Measurements from ENCODE around the gene SEMA3G. TPM values are rescaled to one million over a fixed set of nuclear protein-coding genes. Genes with fewer than 3 reads are reported as not detected.

Gene SEMA3G
- total RNA-seq, 1 donor from 2014 or later = 9.2 TPM

GRCh38 chr3:52433328-52433995 is 11.4 kb downstream of the SEMA3G start:
- Histone ChIP-seq H3K4me1 (peaks cover 98% of the 10 kb centered on the region), H3K9me3 (replicated peaks) (no peaks in the 10 kb centered on the region), H3K36me3 (no peaks in the 10 kb centered on the region), H3K4me3 (no peak overlapping the region), H3K27me3 (ENCODE audit: low read depth) (no peaks in the 10 kb centered on the region), H3K27ac (replicated peaks) (peak overlapping the region; percentile 79)
- intact Hi-C loops (cut with micrococcal nuclease) = no loop called here
- peak; percentile 25 for DNase-seq
- no peak for TF ChIP-seq CTCF (IDR thresholded peaks at IDR 0.05; ENCODE audit: borderline replicate concordance)

GRCh38 chr3:52432691-52433141 is 12.2 kb downstream of the SEMA3G start:
- Histone ChIP-seq H3K27me3 (ENCODE audit: low read depth) (no peaks in the 10 kb centered on the region), H3K9me3 (replicated peaks) (no peaks in the 10 kb centered on the region), H3K36me3 (no peaks in the 10 kb centered on the region), H3K4me1 (peaks cover 90% of the 10 kb centered on the region), H3K27ac (replicated peaks) (peak overlapping the region; percentile 79), H3K4me3 (no peak overlapping the region)
- TF ChIP-seq CTCF (IDR thresholded peaks at IDR 0.05; ENCODE audit: borderline replicate concordance) = no peak
- peak; percentile 15 for DNase-seq
- intact Hi-C loops (cut with micrococcal nuclease) = no loop called here

- DNase-seq = peak; percentile 10
- Histone ChIP-seq H3K4me3 (no peak overlapping the region), H3K4me1 (peaks cover 85% of the 10 kb centered on the region), H3K27ac (replicated peaks) (peak overlapping the region; percentile 79), H3K27me3 (ENCODE audit: low read depth) (no peaks in the 10 kb centered on the region), H3K36me3 (no peaks in the 10 kb centered on the region), H3K9me3 (replicated peaks) (no peaks in the 10 kb centered on the region)
- intact Hi-C loops (cut with micrococcal nuclease) = no loop called here
- TF ChIP-seq CTCF (IDR thresholded peaks at IDR 0.05; ENCODE audit: borderline replicate concordance) = no peak
Observed at GRCh38 chr3:52432225-52432624, 12.7 kb downstream of the SEMA3G start.

DNA sequence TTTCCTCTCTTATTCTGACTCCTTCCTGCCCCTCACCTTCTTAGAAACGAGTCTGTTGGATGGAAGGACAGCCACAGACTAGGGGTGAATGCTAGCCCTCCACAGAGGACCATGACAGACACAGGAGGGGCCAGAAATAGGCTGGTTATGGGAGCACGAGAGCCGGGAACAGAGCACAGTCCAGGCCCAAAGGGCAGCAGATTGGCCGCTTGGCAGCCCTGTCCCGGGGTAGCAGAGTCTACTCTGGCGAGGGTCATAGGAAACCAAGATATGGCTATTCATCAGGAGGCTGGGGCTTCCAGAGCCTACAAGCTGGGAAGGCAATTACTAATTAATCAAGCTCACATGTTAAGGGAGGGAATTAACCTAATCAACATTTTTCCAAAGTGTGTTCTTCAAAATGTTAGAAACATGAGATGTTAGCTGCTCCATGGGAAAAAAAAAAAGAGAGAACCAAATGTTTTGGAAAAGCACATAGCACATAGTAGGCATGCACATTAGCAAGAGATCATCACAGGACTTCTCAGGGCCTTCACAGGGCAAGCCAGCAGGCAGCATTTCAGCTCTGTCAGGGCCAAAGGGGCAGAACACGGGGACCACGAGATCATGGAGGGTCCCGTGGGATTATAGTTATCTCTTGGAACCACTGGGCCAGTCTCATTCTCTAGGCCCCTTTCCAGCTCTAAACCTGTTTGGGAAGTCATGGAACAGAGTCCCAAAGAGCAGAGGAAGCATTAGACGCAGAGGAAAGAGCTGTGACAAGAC is 13.3 kb downstream of the SEMA3G start:
- H3K4me1 ChIP-seq = peaks cover 80% of the 10 kb centered on the region
- H3K4me3 ChIP-seq = no peak overlapping the region
- intact Hi-C loops (cut with micrococcal nuclease) = no loop called here
- peak; percentile 31 for DNase-seq
- no peaks in the 10 kb centered on the region for H3K27me3 ChIP-seq (ENCODE audit: low read depth)
- H3K27ac ChIP-seq (replicated peaks) = peak overlapping the region; percentile 79
- H3K9me3 ChIP-seq (replicated peaks) = no peaks in the 10 kb centered on the region
- H3K36me3 ChIP-seq = no peaks in the 10 kb centered on the region
- no peak for TF ChIP-seq CTCF (IDR thresholded peaks at IDR 0.05; ENCODE audit: borderline replicate concordance)

GRCh38 chr3:52430416-52430810 is 14.5 kb downstream of the SEMA3G start:
- H3K27me3 ChIP-seq (ENCODE audit: low read depth) = no peaks in the 10 kb centered on the region
- H3K4me1 ChIP-seq = peaks cover 67% of the 10 kb centered on the region
- peak; percentile 8 for DNase-seq
- H3K36me3 ChIP-seq = no peaks in the 10 kb centered on the region
- intact Hi-C loops (cut with micrococcal nuclease) = no loop called here
- no peaks in the 10 kb centered on the region for H3K9me3 ChIP-seq (replicated peaks)
- no peak for TF ChIP-seq CTCF (IDR thresholded peaks at IDR 0.05; ENCODE audit: borderline replicate concordance)
- no peak overlapping the region for H3K4me3 ChIP-seq
- peak overlapping the region; percentile 79 for H3K27ac ChIP-seq (replicated peaks)
